GM13976 (cell line): ENCODE measurements around the gene GGACT.

Experiments
- DNase-seq: peaks from one replicate; pipeline ENCODE4 v3.0.0; 2012; ENCODE audit warnings: low spot score
- in situ Hi-C: fragments of 300-500 bp; cut with MboI; formaldehyde crosslinking; loops from one replicate; pipeline ENCODE4 v1.12.0; 2022; ENCODE audit warnings: low sequenced_read_pairs, mixed read lengths, inconsistent platforms; ENCODE audit not compliant: unreplicated experiment
- TF ChIP-seq, protein P1 (sequence below): IDR thresholded peaks from 2 replicates; pipeline ENCODE4 v1.5.1; 2012; ENCODE audit warnings: borderline replicate concordance, mild to moderate bottlenecking; ENCODE audit not compliant: insufficient read depth; ENCODE audit errors: extremely low read depth, missing control alignments, control extremely low read depth

The GGACT gene

DNA sequence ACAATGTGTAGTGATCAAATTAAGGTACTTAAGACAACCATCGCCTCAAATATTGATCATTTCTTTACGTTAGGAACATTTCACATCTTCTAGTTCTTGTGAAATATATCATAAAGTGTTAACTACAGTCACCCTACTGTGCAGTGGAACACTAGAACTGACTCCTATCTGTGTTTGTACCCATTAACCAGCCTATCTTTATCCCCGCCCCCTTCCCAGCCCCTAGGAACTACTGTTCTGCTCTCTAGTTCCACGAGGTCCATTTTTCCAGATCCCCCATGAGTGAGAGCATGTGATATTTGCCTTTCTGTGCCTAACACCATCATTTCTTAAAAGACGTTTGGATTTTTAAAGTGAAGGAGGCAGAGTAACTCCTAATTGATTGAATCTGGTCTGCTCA, 24.4 kb upstream of the GGACT start:
- TF ChIP-seq, protein P1, sequence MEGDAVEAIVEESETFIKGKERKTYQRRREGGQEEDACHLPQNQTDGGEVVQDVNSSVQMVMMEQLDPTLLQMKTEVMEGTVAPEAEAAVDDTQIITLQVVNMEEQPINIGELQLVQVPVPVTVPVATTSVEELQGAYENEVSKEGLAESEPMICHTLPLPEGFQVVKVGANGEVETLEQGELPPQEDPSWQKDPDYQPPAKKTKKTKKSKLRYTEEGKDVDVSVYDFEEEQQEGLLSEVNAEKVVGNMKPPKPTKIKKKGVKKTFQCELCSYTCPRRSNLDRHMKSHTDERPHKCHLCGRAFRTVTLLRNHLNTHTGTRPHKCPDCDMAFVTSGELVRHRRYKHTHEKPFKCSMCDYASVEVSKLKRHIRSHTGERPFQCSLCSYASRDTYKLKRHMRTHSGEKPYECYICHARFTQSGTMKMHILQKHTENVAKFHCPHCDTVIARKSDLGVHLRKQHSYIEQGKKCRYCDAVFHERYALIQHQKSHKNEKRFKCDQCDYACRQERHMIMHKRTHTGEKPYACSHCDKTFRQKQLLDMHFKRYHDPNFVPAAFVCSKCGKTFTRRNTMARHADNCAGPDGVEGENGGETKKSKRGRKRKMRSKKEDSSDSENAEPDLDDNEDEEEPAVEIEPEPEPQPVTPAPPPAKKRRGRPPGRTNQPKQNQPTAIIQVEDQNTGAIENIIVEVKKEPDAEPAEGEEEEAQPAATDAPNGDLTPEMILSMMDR: no peak
- DNase-seq: no peak
- in situ Hi-C loops: no loop called here

DNA sequence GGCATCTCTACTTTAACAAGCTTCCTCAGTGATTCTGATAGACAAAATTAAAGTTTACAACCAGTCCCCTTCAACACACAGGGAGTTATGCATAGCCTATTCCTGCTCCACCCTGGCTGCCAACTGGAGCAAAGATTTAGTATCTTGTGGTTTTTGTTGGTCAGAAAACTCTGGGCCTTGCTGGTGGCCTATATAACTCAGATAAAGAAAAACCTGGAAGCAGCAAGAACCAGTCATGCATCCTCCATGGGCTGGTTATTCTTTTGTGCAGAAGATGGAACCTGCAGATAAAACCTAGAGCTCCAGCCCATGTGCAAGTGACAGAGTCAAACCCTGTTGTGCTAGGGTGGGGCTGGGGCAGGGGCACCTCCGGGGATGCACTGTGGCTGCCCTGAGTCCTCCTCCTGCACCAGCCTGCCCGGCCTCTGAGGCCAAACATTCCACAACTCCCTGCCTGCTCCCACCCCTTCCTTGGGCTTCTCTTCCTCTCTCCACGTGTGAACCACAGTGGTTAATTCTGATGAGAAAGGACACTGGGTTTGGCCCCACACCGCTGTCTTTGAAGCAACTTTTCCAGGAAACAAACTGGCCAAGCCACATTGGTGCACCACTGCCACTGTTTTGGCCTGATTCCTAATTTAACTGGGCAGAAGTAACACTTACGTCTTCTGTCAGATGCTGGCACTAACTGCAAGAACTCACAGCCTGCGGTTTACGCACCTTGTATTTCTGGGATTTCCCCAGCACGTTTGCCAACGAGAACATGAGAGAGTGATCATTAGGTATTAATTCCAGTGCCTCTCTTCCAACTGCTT, 23.3 kb upstream of the GGACT start:
- TF ChIP-seq, protein P1: no peak
- no peak for DNase-seq
- in situ Hi-C loops: no loop called here

DNA sequence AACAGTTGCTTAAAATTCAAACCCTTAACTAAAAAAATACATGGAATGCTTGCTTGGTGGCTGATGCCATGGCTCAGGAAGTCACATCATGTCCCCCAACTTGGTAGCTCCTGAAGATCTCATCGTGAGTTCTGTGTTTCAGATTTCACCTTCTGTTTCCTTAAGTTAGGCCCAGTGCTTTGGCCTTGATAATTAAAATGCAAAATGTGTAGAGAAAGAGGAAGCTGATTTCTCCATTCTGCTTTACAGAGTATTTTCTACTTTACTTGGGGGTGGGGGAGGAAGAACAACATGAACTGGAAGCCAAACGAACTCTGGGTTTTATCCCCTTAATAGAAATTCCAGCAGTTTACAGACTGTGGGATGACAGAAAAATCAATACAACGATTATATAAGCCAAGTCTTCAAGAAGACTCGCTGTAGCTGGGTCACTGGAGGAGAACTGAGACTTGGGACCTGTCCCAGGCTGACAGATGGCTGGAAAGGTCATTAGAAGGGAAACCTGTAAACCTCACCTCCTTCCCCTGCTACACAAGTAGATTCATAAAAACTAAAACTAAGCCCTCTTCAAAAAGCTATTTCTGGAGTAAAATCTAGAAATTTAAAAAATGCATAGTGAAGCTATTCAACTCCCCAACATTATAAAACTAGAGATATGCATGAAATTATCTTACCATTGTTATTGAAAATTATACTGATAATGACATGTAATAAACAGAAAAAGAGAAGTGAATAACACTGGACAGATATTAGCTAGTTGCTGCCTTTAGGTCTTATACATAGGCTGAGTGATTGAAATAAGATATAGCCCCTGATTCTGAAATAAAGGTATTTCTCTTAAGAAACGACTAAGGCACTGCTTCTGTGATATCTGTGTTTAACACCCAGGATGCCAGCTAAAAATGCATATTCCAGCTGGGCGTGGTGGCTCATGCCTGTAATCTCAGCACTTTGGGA, 22.1 kb upstream of the GGACT start:
- peak; percentile 47 for DNase-seq
- in situ Hi-C loops: no loop called here
- TF ChIP-seq, protein P1: no peak

DNA sequence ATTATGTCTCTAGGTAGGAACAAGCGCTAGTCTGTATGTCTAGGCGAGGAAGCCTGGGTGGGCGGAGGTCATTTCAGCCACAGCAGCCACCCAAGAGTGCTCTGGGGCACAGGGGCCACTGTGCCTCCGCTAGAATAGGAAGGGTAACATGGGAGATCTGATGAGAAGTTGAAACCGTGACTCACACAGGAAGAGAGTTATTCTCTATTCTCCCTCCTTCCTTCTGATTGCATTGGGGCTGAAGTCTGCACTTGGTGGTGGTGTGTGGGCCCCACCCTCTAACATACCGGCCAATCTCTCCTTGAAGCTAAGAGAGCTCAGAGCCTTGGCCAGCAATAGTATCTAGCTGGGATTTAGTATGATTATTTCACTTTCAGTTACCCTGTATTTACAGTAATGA, 20.3 kb upstream of the GGACT start:
- DNase-seq: peak; percentile 75
- in situ Hi-C loops: no loop called here
- TF ChIP-seq, protein P1: no peak

DNA sequence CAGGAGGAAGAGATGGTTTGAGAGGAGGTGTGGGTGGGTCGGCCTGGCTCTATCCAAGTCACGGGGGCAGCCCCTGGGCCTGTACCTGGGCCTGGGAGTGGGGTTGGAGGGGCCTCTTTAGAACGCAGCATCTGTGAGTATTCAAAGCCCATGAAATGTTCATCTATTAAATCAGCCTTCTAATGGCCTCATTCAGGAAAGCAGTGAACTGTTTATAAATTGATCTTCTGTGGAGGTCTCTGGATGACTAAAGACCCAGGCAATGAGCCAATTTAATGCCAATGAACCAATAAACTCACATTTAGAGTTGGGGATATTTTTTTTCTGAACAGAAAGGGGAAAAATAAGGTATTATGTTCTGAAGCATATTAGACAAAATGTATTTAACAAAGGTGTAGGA, 19.9 kb upstream of the GGACT start:
- in situ Hi-C loops: no loop called here
- DNase-seq: no peak

More for the DNA sequence above, 19.9 kb upstream of the GGACT start:
- TF ChIP-seq, protein P1: no peak
